Choroid plexus epithelial cell (primary cell): ENCODE data around the gene DLEC1.
"Not testable (repeated sequence)": the region's sequence is repeated elsewhere in the genome, so short reads cannot be mapped to it uniquely, and the experiment has no call there.

Experiments used
- DNase-seq: peaks from one replicate; pipeline ENCODE4 v3.0.0-alpha.2; 2010; ENCODE audit warnings: low read depth
- H3K4me3 ChIP-seq: 2 replicates; pipeline ENCODE4 v1.5.1; 2011; ENCODE audit warnings: low read depth, mild to moderate bottlenecking, control low read depth, low read length, moderate library complexity
- TF ChIP-seq, protein P1 (sequence below): conservative IDR thresholded peaks from 2 replicates; pipeline ENCODE4 v1.5.1; 2011; ENCODE audit warnings: low read depth, mild to moderate bottlenecking, control low read depth, inconsistent platforms, low read length, moderate library complexity

The DLEC1 gene

DNA sequence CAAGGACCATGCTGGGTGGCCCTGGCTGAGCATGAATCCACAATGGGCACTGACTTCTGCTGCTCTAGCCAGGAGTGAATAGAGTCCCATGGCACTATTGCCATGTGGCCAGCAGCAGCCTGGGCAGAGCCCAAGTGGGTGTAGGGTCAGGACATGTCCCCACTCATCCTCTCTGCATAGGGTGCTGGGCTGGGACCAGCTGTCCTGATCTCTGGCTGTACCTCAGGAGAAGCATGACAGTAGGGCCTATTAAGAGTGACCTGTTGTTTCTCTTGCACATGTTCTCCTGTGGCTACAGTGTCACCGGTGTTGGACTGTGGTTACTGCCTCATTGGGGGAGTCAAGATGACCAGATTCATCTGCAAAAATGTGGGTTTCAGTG lies 46.9 kb downstream of the DLEC1 start:
- no peak for DNase-seq
- H3K4me3 ChIP-seq, result no peak overlapping the region
- TF ChIP-seq, protein P1, sequence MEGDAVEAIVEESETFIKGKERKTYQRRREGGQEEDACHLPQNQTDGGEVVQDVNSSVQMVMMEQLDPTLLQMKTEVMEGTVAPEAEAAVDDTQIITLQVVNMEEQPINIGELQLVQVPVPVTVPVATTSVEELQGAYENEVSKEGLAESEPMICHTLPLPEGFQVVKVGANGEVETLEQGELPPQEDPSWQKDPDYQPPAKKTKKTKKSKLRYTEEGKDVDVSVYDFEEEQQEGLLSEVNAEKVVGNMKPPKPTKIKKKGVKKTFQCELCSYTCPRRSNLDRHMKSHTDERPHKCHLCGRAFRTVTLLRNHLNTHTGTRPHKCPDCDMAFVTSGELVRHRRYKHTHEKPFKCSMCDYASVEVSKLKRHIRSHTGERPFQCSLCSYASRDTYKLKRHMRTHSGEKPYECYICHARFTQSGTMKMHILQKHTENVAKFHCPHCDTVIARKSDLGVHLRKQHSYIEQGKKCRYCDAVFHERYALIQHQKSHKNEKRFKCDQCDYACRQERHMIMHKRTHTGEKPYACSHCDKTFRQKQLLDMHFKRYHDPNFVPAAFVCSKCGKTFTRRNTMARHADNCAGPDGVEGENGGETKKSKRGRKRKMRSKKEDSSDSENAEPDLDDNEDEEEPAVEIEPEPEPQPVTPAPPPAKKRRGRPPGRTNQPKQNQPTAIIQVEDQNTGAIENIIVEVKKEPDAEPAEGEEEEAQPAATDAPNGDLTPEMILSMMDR, result no peak

DNA sequence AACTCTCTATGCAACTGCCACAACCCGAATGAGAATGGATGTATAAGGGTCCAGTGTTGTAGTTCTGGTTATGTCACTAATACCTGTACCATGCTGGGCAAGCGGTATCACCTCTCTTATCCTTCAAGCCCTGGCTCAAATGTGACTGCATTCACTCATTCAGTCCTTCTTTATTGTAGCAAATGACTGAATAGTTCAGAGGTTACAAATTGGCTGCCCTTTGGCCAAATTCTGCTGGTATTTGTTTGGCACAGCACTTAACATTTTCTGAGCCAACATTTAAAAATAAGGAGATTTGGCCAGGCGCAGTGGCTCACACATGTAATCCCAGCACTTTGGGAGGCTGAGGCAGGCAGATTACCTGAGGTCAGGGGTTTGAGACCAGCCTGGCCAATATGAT lies 47.5 kb downstream of the DLEC1 start:
- H3K4me3 ChIP-seq, result no peak overlapping the region
- DNase-seq, result no peak
- TF ChIP-seq, protein P1, result no peak

- not testable (repeated sequence) for DNase-seq
Measured at GRCh38 chr3:38087278-38087677, 48.3 kb downstream of the DLEC1 start.

GRCh38 chr3:38088126-38089078 lies 49.4 kb downstream of the DLEC1 start:
- no peak for DNase-seq
- TF ChIP-seq, protein P1, result no peak
- H3K4me3 ChIP-seq, result no peak overlapping the region

More at GRCh38 chr3:38087278-38087677, 48.3 kb downstream of the DLEC1 start:
- H3K4me3 ChIP-seq, result not testable (repeated sequence)

GRCh38 chr3:38089163-38089562 lies 50.2 kb downstream of the DLEC1 start:
- TF ChIP-seq, protein P1, result no peak
- no peak for DNase-seq
- no peak overlapping the region for H3K4me3 ChIP-seq

DNA sequence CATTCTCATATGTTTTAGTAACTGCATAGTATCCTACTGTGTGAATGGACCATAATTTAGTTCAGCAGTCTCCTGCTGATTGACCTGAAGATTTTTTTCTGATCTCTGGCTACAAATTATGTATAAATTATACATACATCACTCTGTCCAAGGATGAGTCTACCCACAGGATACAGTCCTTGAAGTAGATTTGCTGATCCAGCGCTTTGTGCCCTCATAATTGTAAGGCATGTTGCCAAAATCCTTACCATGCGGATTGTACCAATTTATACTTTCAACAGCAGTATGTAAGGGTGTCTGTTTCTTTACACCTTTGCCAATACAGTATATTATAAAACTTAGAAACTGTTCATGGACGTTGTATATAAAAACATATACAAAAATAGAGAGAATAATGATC lies 51.4 kb downstream of the DLEC1 start:
- TF ChIP-seq, protein P1, result no peak
- no peak for DNase-seq
- no peak overlapping the region for H3K4me3 ChIP-seq

DNA sequence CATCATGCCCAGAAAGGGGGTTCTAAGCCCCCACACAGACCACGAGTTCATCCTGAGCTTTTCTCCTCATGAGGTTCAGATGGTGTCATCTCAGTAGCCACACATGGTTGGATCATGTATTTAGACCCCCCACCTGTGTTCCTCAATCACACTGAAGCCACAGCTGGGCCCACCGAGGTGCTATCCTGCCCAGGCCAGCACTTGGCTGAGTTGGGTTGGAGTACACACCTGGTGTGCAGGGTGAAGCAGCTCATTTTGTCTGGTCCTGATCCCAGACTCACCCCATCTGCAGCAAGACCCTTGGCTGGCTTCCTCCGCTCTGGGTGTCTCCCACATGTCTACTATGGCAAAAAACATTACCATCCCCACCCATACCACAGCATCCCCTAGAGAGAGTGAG lies 56.0 kb downstream of the DLEC1 start:
- TF ChIP-seq, protein P1, result no peak
- no peak for DNase-seq

More for the DNA sequence above, 56.0 kb downstream of the DLEC1 start:
- no peak overlapping the region for H3K4me3 ChIP-seq
